Type B pancreatic cell (in vitro differentiated cells): ENCODE data around the gene NBPF1. TPM values are rescaled to one million over a fixed set of nuclear protein-coding genes. Genes with fewer than 3 reads are reported as not detected.

ENCODE experiments used
- DNase-seq: peaks from one replicate; pipeline ENCODE4 v3.0.0; 2021; ENCODE audit warnings: mixed read lengths; ENCODE audit not compliant: unreplicated experiment; ENCODE audit errors: extremely low spot score
- H3K27ac Mint-ChIP-seq: 2 replicates; pipeline ENCODE4 v1.8.0; 2021; ENCODE audit warnings: mild to moderate bottlenecking, mixed read lengths
- H3K27me3 Mint-ChIP-seq: 2 replicates; pipeline ENCODE4 v1.8.0; 2021; ENCODE audit warnings: mixed read lengths
- H3K36me3 Mint-ChIP-seq: 2 replicates; pipeline ENCODE4 v1.8.0; 2021; ENCODE audit warnings: mixed read lengths
- H3K4me1 Mint-ChIP-seq: one replicate; pipeline ENCODE4 v1.8.0; 2021; ENCODE audit warnings: mixed read lengths; ENCODE audit not compliant: unreplicated experiment
- H3K4me3 Mint-ChIP-seq: 2 replicates; pipeline ENCODE4 v1.8.0; 2021; ENCODE audit warnings: mild to moderate bottlenecking, mixed read lengths
- H3K9me3 Mint-ChIP-seq: 2 replicates; pipeline ENCODE4 v1.8.0; 2021; ENCODE audit warnings: mixed read lengths
- CTCF ChIP-seq: fragments of 200-600 bp; sonication (generic); conservative IDR thresholded peaks from 2 replicates; pipeline ENCODE4 v1.5.0; 2021; ENCODE audit warnings: antibody characterized with exemption, mild to moderate bottlenecking
- total RNA-seq: library from RNA; stranded (reverse); gene quantifications from 2 replicates; pipeline ENCODE4 v1.2.1, GENCODE V29; 2021; ENCODE audit warnings: low replicate concordance

Gene NBPF1
- total RNA-seq, 1 donor from 2014 or later = 97.5 TPM

GRCh38 chr1:16618719-16619118, 5.4 kb upstream of the NBPF1 start:
- no peak overlapping the region for H3K4me3 Mint-ChIP-seq
- H3K4me1 Mint-ChIP-seq = no peaks in the 10 kb centered on the region
- TF ChIP-seq CTCF = no peak
- no peaks in the 10 kb centered on the region for H3K9me3 Mint-ChIP-seq
- H3K27me3 Mint-ChIP-seq = no peaks in the 10 kb centered on the region
- H3K27ac Mint-ChIP-seq = no peak overlapping the region
- no peaks in the 10 kb centered on the region for H3K36me3 Mint-ChIP-seq
- DNase-seq = peak; percentile 85

- no peak overlapping the region for H3K4me3 Mint-ChIP-seq
- peak; percentile 69 for DNase-seq
- H3K27me3 Mint-ChIP-seq = no peaks in the 10 kb centered on the region
- no peak overlapping the region for H3K27ac Mint-ChIP-seq
- no peaks in the 10 kb centered on the region for H3K4me1 Mint-ChIP-seq
- no peak for TF ChIP-seq CTCF
- no peaks in the 10 kb centered on the region for H3K36me3 Mint-ChIP-seq
- H3K9me3 Mint-ChIP-seq = no peaks in the 10 kb centered on the region
Observed at GRCh38 chr1:16617778-16618580, 4.6 kb upstream of the NBPF1 start.

GRCh38 chr1:16617114-16617631, 3.8 kb upstream of the NBPF1 start:
- Mint-ChIP-seq H3K4me1 (no peaks in the 10 kb centered on the region), H3K4me3 (no peak overlapping the region), H3K9me3 (no peaks in the 10 kb centered on the region), H3K36me3 (no peaks in the 10 kb centered on the region), H3K27ac (no peak overlapping the region), H3K27me3 (no peaks in the 10 kb centered on the region)
- no peak for TF ChIP-seq CTCF
- DNase-seq = peak; percentile 78

- Mint-ChIP-seq H3K27ac (no peak overlapping the region), H3K4me1 (no peaks in the 10 kb centered on the region), H3K36me3 (no peaks in the 10 kb centered on the region), H3K4me3 (no peak overlapping the region), H3K9me3 (no peaks in the 10 kb centered on the region), H3K27me3 (no peaks in the 10 kb centered on the region)
- no peak for TF ChIP-seq CTCF
- DNase-seq = peak; percentile 75
Observed at GRCh38 chr1:16615253-16616252, 2.2 kb upstream of the NBPF1 start.

- no peak for TF ChIP-seq CTCF
- no peak overlapping the region for H3K4me3 Mint-ChIP-seq
- no peaks in the 10 kb centered on the region for H3K9me3 Mint-ChIP-seq
- peak; percentile 73 for DNase-seq
- no peaks in the 10 kb centered on the region for H3K27me3 Mint-ChIP-seq
- no peak overlapping the region for H3K27ac Mint-ChIP-seq
- no peaks in the 10 kb centered on the region for H3K36me3 Mint-ChIP-seq
- H3K4me1 Mint-ChIP-seq = no peaks in the 10 kb centered on the region
Observed at GRCh38 chr1:16614361-16615252, 1.2 kb upstream of the NBPF1 start.
